ENCODE results near the gene MED16.
"Not testable (repeated sequence)": the region's sequence is repeated elsewhere in the genome, so short reads cannot be mapped to it uniquely, and the experiment has no call there.

Gene MED16

DNA sequence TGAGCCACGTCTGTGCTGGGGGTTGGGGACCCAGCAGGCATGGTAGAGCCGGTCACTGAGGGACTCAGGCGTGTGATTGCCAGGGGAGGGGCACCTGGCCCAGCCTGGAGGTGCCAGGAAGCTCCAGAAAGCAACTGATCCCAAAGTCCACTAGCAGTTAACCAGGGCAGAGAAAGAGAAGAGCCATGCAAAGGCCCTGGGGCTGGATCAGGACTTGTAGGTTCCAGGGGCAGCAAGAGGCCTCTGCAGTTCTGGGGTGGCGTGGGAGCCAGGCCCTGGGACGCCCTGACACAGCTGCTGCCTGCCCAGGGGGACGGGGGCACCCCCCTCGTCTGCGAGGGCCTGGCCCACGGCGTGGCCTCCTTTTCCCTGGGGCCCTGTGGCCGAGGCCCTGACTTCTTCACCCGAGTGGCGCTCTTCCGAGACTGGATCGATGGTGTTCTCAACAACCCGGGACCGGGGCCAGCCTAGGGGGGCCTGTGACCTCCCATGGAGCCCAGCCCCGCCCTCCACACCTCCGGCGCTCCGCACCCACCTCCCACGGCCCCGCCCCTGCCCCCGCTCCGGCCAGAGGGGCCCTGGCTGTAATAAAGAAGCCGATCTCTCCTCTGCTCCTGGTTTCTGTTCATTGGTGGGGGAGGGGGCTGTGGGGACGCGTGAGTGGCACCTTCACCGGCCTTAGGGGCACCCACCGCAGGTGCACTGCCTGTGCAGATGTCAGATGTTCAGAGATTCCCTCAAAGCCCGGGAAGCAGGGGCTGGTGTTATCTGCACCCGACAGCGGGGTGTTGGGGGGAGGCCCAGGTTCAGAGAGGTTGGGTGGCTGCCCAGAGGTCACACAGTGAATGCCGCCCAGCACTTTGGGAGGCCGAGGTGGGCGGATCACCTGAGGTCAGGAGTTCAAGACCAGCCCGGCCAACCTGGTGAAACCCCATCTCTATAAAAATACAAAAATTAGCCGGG, 61.3 kb downstream of the MED16 start:
- no peak for DNase-seq (ENCODE audit: low read depth in 1 of 2, low spot score in 1 of 2)

DNA sequence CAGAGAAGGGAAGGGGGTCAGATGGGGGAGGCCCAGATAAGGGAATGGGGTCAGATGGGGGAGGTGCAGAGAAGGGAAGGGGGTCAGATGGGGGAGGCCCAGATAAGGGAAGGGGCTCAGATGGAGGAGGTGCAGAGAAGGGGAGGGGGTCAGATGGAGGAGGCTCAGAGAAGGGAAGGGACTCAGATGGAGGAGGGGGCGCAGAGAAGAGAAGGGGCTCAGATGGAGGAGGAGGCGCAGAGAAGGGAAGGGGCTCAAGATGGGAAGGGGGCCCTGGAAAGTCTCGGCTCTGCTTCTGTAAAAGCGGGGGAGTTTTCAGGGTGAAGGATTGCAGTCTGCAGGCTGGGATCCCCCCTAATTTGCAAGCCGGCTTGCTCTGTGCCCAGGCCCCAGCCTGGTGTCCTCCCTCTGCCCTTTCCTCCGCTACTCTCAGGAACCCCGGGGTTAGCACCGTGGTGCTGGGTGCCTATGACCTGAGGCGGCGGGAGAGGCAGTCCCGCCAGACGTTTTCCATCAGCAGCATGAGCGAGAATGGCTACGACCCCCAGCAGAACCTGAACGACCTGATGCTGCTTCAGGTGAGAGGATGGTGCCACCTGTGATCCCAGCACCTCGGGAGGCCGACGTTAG, 63.7 kb downstream of the MED16 start:
- no peak for DNase-seq (ENCODE audit: low read depth in 1 of 2, low spot score in 1 of 2)

DNA sequence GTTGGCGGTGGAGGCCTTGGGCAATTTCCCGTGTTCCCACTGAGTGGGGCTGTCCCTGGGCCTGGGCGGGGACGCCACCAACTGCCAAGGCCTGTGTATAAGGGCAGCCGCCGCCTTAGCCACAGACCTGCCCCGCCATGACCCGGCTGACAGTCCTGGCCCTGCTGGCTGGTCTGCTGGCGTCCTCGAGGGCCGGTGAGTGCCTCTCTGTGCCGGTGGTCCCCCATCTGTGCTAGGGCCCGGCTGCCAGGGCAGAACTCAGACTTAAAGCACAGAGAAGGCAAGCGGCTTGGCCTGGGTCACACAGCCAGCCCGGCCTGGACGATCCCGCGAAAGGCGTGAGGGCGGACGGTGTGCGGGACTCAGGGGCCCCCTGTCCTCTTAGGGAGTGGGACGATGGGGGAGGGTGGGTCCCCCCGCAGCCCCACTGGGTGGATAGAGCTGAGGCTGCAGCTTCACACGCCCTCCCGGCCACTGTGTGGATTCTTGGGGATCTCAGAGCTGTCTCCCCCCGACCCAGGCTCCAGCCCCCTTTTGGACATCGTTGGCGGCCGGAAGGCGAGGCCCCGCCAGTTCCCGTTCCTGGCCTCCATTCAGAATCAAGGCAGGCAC, 65.2 kb downstream of the MED16 start, which contains the start of gene AZU1:
AZU1 (plus strand) TSS at position 128 of the 612 bp plus-strand sequence; CDS start at position 138, 10 bp downstream.
- no peak for DNase-seq (ENCODE audit: low read depth in 1 of 2, low spot score in 1 of 2)

DNA sequence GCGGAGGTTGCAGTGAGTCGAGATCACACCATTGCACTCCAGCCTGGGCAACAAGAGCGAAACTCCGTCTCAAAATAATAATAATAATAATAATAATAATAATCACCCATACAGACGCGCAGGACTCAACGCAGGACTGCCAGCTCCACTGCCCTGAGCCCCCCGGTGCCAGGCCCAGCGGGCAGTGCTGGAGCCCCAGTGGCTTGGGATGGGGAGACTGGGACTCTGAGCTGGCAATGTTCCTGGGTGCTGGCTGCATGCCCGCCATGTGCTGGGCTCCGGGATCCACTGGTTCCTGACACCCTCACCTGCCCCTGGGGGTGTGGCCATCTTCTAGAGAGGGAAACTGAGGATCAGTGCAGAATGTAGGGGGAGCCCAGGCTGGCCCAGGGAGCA, 65.7 kb downstream of the MED16 start:
- DNase-seq (ENCODE audit: low read depth in 1 of 2, low spot score in 1 of 2) = no peak

DNA sequence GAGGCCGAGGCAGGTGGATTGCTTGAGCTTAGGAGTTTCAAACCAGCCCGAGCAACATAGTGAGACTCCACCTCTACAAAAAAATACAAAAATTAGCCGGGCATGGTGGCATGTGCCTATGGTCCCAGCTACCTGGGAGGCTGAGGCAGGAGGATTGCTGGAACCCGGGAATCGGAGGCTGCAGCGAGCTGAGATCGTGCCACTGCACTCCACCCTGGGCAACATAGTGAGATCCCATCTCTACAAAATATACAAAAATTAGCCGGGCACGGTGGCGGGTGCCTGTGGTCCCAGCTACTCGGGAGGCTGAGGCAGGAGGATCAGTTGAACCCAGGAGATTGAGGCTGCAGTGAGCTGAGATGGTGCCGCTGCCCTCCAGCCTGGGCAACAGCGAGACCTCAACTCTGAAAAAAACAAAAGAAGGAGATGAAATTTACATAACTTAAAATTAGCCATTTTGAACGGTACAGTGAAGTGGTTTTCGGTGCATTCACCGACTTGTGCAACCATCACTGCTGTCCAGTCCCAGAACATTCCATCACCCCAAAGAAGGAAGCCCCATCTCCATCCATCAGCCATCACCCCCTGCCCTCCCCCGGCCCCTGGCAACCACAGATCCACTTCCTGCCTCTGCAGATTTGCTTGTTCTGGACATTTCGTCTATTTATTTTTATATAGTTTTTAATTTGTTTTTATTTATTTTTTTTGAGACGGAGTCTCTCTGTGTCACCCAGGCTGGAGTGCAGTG, 66.9 kb downstream of the MED16 start:
- no peak for DNase-seq (ENCODE audit: low read depth in 1 of 2, low spot score in 1 of 2)

DNA sequence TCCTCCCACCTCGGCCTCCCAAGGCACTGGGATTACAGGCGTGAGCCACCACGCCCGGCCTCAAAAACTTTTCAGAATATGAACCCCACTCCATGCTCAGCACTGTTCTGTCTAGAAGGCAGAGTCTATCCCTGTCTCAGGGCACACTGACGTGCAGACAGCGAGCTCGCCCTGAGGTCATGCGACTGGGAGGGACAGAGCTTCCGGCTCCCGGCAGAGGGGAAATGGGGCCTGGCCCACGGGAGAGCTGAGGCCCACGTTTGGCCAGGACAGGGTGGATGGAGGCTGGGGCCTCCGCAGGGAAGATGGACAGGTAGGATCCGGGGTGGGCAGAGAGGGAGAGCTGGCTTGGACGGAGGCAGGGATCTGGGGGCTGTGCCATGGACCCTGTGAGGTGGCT, 68.1 kb downstream of the MED16 start:
- no peak for DNase-seq (ENCODE audit: low read depth in 1 of 2, low spot score in 1 of 2)

DNA sequence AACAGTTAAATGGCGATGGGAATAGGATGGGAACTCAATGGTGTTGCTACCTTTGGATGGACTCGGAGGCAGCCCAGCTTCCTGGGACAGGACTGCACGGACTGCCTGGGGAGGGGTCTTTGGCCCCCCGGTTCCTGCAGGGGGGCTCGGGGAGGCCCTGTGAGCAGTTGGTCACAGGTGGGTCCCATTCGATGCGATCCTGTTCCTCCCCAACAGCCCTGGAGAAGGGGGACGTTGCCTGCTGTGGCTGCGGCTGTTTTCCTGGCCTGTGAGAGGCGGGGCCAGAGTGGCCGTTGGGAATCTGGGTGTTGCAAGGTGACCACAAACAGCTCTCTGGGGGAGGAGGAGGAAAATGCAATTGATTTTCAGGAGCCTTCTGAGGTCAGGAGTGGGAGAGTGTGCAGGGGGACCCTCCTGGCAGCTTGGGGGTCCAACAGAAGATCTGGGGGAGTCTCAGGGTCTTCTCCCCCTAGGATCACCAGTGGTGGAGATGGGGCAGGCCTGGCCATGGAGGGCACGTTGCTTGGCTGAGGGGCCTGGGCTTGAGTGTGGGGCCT, 69.3 kb downstream of the MED16 start:
- DNase-seq (ENCODE audit: low read depth in 1 of 2, low spot score in 1 of 2) = no peak

DNA sequence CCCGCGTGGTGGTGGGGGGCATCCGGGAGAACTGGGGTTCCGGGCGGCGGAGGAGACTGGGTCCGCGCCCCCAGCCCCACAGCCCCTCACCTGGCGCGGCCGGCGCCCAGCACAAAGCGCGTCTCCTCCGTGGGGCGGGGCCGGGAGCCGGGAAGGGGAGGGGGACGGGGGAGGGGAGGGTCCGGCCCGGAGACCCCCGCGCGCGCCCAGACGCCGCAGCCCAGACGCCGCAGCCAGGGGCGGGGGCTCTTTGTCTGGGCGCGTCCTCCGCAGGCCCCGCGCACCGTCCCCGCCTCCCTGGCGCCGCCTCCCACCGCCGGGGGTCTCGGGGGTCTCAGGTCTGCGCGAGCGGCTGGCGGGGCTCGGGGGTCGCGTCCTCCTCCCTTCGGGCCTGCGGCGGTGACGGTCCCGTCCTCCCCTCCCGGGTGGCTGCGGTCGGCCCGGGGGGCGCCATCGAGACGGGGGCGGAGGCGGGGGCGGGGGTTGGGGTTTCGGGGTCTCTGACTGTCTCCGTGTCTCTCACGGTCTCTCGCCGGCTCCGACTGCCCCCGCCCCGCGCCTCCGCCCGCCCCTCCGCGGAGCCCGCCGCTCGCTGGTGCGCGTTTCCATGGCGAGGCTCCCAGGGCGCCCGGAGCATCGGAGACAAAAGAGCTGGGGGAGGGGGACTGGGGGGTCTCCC, 71.0 kb downstream of the MED16 start, which contains the start of gene PLPPR3:
PLPPR3 (minus strand) TSS at position 131 of the 679 bp plus-strand sequence. CDS start 396 bp downstream, outside the sequence.
- DNase-seq (ENCODE audit: low read depth in 1 of 2, low spot score in 1 of 2) = no peak

DNA sequence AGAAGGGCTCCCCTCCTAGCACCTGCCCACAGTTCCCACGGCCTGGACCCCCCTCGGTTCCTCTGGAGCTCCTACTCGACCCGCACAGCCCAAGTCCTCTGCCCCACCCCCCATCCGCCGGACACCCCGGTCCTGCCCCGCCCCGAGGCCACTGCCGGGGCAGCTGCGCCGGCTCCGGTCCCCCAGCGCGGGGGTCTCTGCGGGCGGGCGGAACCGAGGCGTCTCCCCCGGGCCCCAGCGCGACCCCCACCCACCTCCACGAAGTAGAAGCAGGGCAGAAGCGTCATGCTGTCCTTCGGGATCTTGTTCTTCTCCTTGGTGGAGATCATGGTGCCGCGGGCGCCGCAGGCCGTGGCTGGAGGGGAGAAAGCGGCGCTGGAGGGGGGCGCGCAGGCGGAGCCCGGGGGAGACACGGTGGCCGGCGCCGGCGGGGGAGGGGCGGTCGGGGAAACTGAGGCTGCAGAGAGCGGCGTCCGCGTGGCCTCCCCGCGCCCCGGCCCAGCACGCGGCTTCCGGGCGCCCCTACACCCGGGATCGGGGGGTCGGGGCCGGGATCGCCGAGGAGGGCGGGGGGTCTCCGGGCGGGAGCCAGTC, 71.7 kb downstream of the MED16 start:
- no peak for DNase-seq (ENCODE audit: low read depth in 1 of 2, low spot score in 1 of 2)

DNA sequence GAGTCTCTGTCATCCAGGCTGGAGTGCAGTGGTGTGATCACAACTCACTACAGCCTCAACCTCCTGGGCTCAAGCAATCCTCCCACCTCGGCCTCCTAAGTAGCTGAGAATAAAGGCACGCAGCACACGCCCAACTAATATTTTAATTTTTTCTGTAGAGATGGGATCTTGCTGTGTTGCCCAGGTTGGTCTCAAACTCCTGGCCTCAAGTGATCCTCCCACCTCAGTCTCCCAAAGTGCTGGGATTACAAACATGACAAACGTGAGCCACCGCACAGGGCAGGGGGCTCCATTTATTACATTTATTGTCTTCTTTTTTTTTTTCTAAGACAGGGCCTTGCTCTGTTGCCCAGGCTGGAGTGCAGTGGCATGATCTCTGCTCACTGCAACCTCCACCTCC, 72.8 kb downstream of the MED16 start:
- DNase-seq (ENCODE audit: low read depth in 1 of 2, low spot score in 1 of 2) = not testable (repeated sequence)

Measured in activated CD4-positive, alpha-beta T cell treated with anti-CD3 and anti-CD28 coated beads, Interleukin-2, amount 50 U/mL, for 24 hours (primary cell).